H1 (cell line): ENCODE results near the gene PDGFB.

ENCODE experiments used
- CEBPB ChIP-seq: IDR thresholded peaks from 2 replicates; pipeline ENCODE4 v1.6.1; 2012; ENCODE audit warnings: low read depth, low read length
- CHD1 ChIP-seq: IDR thresholded peaks from 2 replicates; pipeline ENCODE4 v1.6.1; 2012; ENCODE audit warnings: low read depth, low read length, improper control_type of control experiment
- EGR1 ChIP-seq: IDR thresholded peaks from 2 replicates; pipeline ENCODE4 v1.6.1; 2011; ENCODE audit warnings: low read depth, low read length, borderline replicate concordance
- EZH2 ChIP-seq: fragments of 200-600 bp; sonication (generic); IDR thresholded peaks from 2 replicates; pipeline ENCODE4 v1.7.1; 2012; ENCODE audit warnings: low read depth, mild to moderate bottlenecking, moderate library complexity, low read length, inconsistent platforms; ENCODE audit not compliant: severe bottlenecking
- GABPA ChIP-seq: IDR thresholded peaks from 2 replicates; pipeline ENCODE4 v1.6.1; 2011; ENCODE audit warnings: mild to moderate bottlenecking, low read length, moderate library complexity, borderline replicate concordance; ENCODE audit not compliant: insufficient read depth
- JUN ChIP-seq: IDR thresholded peaks from 2 replicates; pipeline ENCODE4 v1.6.1; 2011; ENCODE audit warnings: low read depth, mild to moderate bottlenecking, improper control_type of control experiment, low read length
- JUND ChIP-seq: IDR thresholded peaks from 2 replicates; pipeline ENCODE4 v1.6.1; 2011; ENCODE audit warnings: mild to moderate bottlenecking, improper control_type of control experiment, low read length
- POLR2A ChIP-seq, 2 experiments: IDR thresholded peaks; 1 replicate in 1 of 2; 2 replicates in 1 of 2; pipeline ENCODE4 v1.6.1; 2011; ENCODE audit warnings: low read depth in 2 of 2, low read length in 2 of 2, mild to moderate bottlenecking in 2 of 2; ENCODE audit errors: control extremely low read depth in 1 of 2
- POLR2AphosphoS5 ChIP-seq: IDR thresholded peaks from 2 replicates; pipeline ENCODE4 v1.6.1; 2011; ENCODE audit warnings: low read depth, low read length
- SIN3A ChIP-seq, 2 experiments: IDR thresholded peaks in 1 of 2; conservative IDR thresholded peaks in 1 of 2; 2 replicates each; pipeline ENCODE4 v1.6.1; 2011 to 2012; ENCODE audit warnings: low read length in 2 of 2, improper control_type of control experiment in 1 of 2, low read depth in 1 of 2, mild to moderate bottlenecking in 1 of 2
- YY1 ChIP-seq: IDR thresholded peaks from 2 replicates; pipeline ENCODE4 v1.6.1; 2011; ENCODE audit warnings: low read depth, mild to moderate bottlenecking, low read length
- TF ChIP-seq, protein P1 (sequence below), 3 experiments: IDR thresholded peaks; 1 replicate in 2 of 3; 2 replicates in 1 of 3; pipeline versions ENCODE4 v1.5.1 to v1.6.1; 2011; ENCODE audit warnings: low read length in 3 of 3, mild to moderate bottlenecking in 3 of 3, inconsistent platforms in 2 of 3, low read depth in 1 of 3, moderate library complexity in 1 of 3; ENCODE audit not compliant: insufficient read depth in 1 of 3; ENCODE audit errors: control extremely low read depth in 1 of 3
- TF ChIP-seq, protein P2 (sequence below): IDR thresholded peaks from 2 replicates; pipeline ENCODE4 v1.6.1; 2012; ENCODE audit warnings: inconsistent platforms

DNA sequence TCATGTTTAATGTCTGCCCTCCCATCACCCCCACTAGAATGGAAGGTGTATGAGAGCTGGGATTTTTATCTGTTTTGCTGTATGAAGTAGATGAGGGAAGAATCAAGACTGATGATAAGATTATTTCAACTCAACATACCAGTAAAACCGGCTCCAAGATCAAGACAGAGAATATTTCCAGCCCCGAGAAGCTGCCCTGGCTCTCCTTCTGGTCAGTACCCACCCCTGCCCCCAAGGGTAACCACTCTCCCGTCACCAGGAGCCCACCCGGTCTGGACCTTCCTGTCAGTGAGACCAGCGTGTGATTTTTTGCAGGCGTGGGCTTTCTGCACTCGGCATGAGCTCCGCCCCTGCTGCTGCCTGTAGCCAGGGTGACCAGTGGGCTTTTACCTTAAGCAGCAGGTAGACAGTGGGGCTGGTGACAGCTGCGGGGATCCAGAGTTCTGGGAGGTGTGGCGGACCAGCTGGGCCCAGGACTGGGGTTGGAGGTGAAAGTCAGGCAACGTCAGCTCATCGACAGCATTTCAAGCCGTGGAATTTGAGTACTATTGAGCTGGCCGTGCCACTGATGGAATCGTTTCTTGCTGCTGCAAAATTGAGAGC is 49.1 kb upstream of the PDGFB start:
- no peak for TF ChIP-seq POLR2A (IDR thresholded peaks at IDR 0.05; ENCODE audit: control extremely low read depth in 1 of 2, low read depth in 2 of 2, low read length in 2 of 2)
- TF ChIP-seq, protein P1, sequence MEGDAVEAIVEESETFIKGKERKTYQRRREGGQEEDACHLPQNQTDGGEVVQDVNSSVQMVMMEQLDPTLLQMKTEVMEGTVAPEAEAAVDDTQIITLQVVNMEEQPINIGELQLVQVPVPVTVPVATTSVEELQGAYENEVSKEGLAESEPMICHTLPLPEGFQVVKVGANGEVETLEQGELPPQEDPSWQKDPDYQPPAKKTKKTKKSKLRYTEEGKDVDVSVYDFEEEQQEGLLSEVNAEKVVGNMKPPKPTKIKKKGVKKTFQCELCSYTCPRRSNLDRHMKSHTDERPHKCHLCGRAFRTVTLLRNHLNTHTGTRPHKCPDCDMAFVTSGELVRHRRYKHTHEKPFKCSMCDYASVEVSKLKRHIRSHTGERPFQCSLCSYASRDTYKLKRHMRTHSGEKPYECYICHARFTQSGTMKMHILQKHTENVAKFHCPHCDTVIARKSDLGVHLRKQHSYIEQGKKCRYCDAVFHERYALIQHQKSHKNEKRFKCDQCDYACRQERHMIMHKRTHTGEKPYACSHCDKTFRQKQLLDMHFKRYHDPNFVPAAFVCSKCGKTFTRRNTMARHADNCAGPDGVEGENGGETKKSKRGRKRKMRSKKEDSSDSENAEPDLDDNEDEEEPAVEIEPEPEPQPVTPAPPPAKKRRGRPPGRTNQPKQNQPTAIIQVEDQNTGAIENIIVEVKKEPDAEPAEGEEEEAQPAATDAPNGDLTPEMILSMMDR (IDR thresholded peaks at IDR 0.05; ENCODE audit: control extremely low read depth in 1 of 3, insufficient read depth in 1 of 3, low read depth in 1 of 3, low read length in 3 of 3): no peak
- TF ChIP-seq CHD1: no peak
- no peak for TF ChIP-seq YY1
- TF ChIP-seq JUN: no peak
- TF ChIP-seq EZH2: no peak
- TF ChIP-seq CEBPB: no peak
- TF ChIP-seq EGR1: no peak
- TF ChIP-seq JUND: no peak
- TF ChIP-seq POLR2AphosphoS5: no peak
- TF ChIP-seq SIN3A (conservative IDR thresholded peaks at IDR 0.05 in 1 of 2, IDR thresholded peaks at IDR 0.05 in 1 of 2; ENCODE audit: low read depth in 1 of 2, low read length in 2 of 2): no peak
- TF ChIP-seq GABPA: no peak
- TF ChIP-seq, protein P2, sequence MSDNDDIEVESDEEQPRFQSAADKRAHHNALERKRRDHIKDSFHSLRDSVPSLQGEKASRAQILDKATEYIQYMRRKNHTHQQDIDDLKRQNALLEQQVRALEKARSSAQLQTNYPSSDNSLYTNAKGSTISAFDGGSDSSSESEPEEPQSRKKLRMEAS: no peak
